ENCODE results near the gene PEPD. TPM values are rescaled to one million over a fixed set of nuclear protein-coding genes. Genes with fewer than 3 reads are reported as not detected.

PEPD gene
- total and polyA plus RNA-seq, 10 of the 15 experiments (the other 5 are each of a cell fraction or from before 2014, with no cell fraction given), result 1.4 to 52.0 (median 20.2) TPM

DNA sequence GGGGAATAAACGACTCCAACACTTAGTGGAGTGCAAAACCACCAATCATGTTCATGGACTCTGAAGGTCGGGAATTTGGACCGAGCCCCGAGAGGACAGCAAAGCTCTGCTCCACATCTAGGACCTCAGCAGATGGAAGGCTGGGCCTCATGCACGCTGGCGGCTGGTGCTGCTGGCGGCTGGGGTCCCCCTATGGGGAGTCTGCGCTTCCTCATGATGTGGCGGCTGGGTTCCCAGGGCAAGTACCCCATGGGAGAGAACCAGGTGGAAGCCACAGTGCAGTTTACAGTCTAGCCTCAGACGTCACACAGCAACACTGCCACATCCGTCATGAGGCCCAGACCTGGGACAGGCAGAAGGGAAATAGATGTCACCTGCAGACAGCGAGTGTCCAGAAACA, 13.2 kb downstream of the PEPD start:
- RAD21 ChIA-PET (ENCODE audit: unreplicated experiment), result no interaction called here
- Histone ChIP-seq H3K27ac (ENCODE audit: control insufficient read depth, insufficient read depth) (no peak overlapping the region), H3K4me3 (no peak overlapping the region), H3K79me2 (ENCODE audit: control insufficient read depth, insufficient read depth, low read length) (no peaks in the 10 kb centered on the region), H4K20me1 (ENCODE audit: control insufficient read depth, insufficient read depth) (no peaks in the 10 kb centered on the region), H3K4me1 (ENCODE audit: control insufficient read depth, insufficient read depth, low read length) (no peaks in the 10 kb centered on the region), H3K36me3 (ENCODE audit: control insufficient read depth in 2 of 2, insufficient read depth in 2 of 2, low read length in 1 of 2) (no peaks in the 10 kb centered on the region; a peak in 1 of 4 replicates), H3K9ac (ENCODE audit: control insufficient read depth, insufficient read depth, low read length) (no peak overlapping the region), H3K9me3 (replicated peaks; ENCODE audit: control insufficient read depth, insufficient read depth, low read length) (no peaks in the 10 kb centered on the region), H3K27me3 (replicated peaks in 1 of 2; ENCODE audit: control insufficient read depth in 2 of 2, insufficient read depth in 2 of 2, low read length in 1 of 2) (no peaks in the 10 kb centered on the region), H3K4me2 (ENCODE audit: control insufficient read depth, insufficient read depth) (no peak overlapping the region), H2AFZ (ENCODE audit: control insufficient read depth, low read depth, low read length) (no peak overlapping the region)
- DNase-seq (ENCODE audit: low read depth, low spot score) (no peak), FAIRE-seq (no peak), ATAC-seq (no peak)
- CTCF ChIA-PET, result no interaction called here
- SMC1A ChIA-PET (ENCODE audit: uncharacterized antibody, unreplicated experiment), result no interaction called here
- BruUV-seq (replicated peaks), result no TSS peak
- POLR2A ChIA-PET, result no interaction called here
- WGBS (ENCODE audit: insufficient coverage, insufficient replicate concordance, low lambda C conversion rate, missing lambda C conversion rate), result 73% methylated on average over 12 of the region's 12 CpGs
- in situ Hi-C loops (cut with MboI) (no loop called here), intact Hi-C loops (cut with micrococcal nuclease; ENCODE audit: unreplicated experiment) (no loop called here)
- TF ChIP-seq, protein P1, sequence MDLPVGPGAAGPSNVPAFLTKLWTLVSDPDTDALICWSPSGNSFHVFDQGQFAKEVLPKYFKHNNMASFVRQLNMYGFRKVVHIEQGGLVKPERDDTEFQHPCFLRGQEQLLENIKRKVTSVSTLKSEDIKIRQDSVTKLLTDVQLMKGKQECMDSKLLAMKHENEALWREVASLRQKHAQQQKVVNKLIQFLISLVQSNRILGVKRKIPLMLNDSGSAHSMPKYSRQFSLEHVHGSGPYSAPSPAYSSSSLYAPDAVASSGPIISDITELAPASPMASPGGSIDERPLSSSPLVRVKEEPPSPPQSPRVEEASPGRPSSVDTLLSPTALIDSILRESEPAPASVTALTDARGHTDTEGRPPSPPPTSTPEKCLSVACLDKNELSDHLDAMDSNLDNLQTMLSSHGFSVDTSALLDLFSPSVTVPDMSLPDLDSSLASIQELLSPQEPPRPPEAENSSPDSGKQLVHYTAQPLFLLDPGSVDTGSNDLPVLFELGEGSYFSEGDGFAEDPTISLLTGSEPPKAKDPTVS (IDR thresholded peaks at IDR 0.05; ENCODE audit: low read depth, low read length), result no peak
- TF ChIP-seq SP1 (IDR thresholded peaks at IDR 0.05; ENCODE audit: low read depth, low read length) (no peak), TCF12 (IDR thresholded peaks at IDR 0.05; ENCODE audit: low read depth, low read length) (no peak), RUNX3 (IDR thresholded peaks at IDR 0.05; ENCODE audit: low read length) (no peak), ZBED1 (IDR thresholded peaks at IDR 0.05; ENCODE audit: borderline replicate concordance) (no peak), FOXM1 (IDR thresholded peaks at IDR 0.05; ENCODE audit: low read depth, low read length) (no peak), SPI1 (IDR thresholded peaks at IDR 0.05; ENCODE audit: borderline replicate concordance, insufficient read depth, low read depth, low read length) (no peak), JUND (IDR thresholded peaks at IDR 0.05; ENCODE audit: low read depth, low read length) (no peak), TARDBP (IDR thresholded peaks at IDR 0.05; ENCODE audit: borderline replicate concordance) (no peak), SUZ12 (IDR thresholded peaks at IDR 0.05; ENCODE audit: unreplicated experiment) (no peak), IKZF2 (IDR thresholded peaks at IDR 0.05) (no peak)
- TF ChIP-seq, protein P2, sequence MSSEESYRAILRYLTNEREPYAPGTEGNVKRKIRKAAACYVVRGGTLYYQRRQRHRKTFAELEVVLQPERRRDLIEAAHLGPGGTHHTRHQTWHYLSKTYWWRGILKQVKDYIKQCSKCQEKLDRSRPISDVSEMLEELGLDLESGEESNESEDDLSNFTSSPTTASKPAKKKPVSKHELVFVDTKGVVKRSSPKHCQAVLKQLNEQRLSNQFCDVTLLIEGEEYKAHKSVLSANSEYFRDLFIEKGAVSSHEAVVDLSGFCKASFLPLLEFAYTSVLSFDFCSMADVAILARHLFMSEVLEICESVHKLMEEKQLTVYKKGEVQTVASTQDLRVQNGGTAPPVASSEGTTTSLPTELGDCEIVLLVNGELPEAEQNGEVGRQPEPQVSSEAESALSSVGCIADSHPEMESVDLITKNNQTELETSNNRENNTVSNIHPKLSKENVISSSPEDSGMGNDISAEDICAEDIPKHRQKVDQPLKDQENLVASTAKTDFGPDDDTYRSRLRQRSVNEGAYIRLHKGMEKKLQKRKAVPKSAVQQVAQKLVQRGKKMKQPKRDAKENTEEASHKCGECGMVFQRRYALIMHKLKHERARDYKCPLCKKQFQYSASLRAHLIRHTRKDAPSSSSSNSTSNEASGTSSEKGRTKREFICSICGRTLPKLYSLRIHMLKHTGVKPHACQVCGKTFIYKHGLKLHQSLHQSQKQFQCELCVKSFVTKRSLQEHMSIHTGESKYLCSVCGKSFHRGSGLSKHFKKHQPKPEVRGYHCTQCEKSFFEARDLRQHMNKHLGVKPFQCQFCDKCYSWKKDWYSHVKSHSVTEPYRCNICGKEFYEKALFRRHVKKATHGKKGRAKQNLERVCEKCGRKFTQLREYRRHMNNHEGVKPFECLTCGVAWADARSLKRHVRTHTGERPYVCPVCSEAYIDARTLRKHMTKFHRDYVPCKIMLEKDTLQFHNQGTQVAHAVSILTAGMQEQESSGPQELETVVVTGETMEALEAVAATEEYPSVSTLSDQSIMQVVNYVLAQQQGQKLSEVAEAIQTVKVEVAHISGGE (CRISPR knock-in tag; IDR thresholded peaks at IDR 0.05), result no peak
